ENCODE data around the gene E2F4. TPM values are rescaled to one million over a fixed set of nuclear protein-coding genes. Genes with fewer than 3 reads are reported as not detected.

Gene E2F4
- polyA plus RNA-seq, 1 donor (not counting 4 experiments of a cell fraction or from before 2014, with no cell fraction given) = 64.7 TPM

- no peaks in the 10 kb centered on the region for H3K36me3 ChIP-seq (ENCODE audit: control insufficient read depth in 2 of 2, extremely low read depth in 1 of 2, insufficient read depth in 2 of 2, low read length in 2 of 2)
- dilution Hi-C loops (cut with MboI; ENCODE audit: extremely low pct_ligation_motif_present, low sequenced_read_pairs) = no loop called here
- no peaks in the 10 kb centered on the region for H4K20me1 ChIP-seq (ENCODE audit: control insufficient read depth, extremely low read depth, insufficient read depth, low read length)
- H3K9me1 ChIP-seq (ENCODE audit: control insufficient read depth, extremely low read depth, insufficient read depth, low read length) = peaks cover 2% of the 10 kb centered on the region
- H3K4me2 ChIP-seq (ENCODE audit: control insufficient read depth, extremely low read depth, insufficient read depth, low read depth, low read length) = peak overlapping the region; percentile 73
- no peaks in the 10 kb centered on the region for H3K27me3 ChIP-seq (ENCODE audit: control insufficient read depth, extremely low read depth, insufficient read depth, low read length)
- peak; percentile 72 for FAIRE-seq
- no peak overlapping the region for H3K4me3 ChIP-seq (ENCODE audit: control insufficient read depth in 2 of 3, extremely low read depth in 1 of 3, insufficient read depth in 2 of 3, low read depth in 1 of 3, low read length in 3 of 3)
- TF ChIP-seq CTCF (optimal IDR thresholded peaks at IDR 0.05 in 1 of 3, IDR thresholded peaks at IDR 0.05 in 1 of 3, conservative IDR thresholded peaks at IDR 0.05 in 1 of 3; ENCODE audit: extremely low read depth in 1 of 3, insufficient read depth in 2 of 3, low read length in 3 of 3) (peak; percentile 79 to 94 (median 82)), EZH2 (IDR thresholded peaks at IDR 0.05; ENCODE audit: low read length) (no peak)
- peak; percentile 56 for DNase-seq (ENCODE audit: low read depth, low spot score)
- H3K27ac ChIP-seq (ENCODE audit: control insufficient read depth, insufficient read depth, low read length) = no peak overlapping the region
- H3K79me2 ChIP-seq (ENCODE audit: control insufficient read depth, insufficient read depth, low read length) = peaks cover 7% of the 10 kb centered on the region
- H3K4me1 ChIP-seq (ENCODE audit: control insufficient read depth, extremely low read depth, insufficient read depth, low read length) = peaks cover 25% of the 10 kb centered on the region
- no peak overlapping the region for H3K9ac ChIP-seq (ENCODE audit: control insufficient read depth, extremely low read depth, insufficient read depth, low read length)
- no peaks in the 10 kb centered on the region for H3K9me3 ChIP-seq (ENCODE audit: control insufficient read depth, low read depth, low read length)
- H2AFZ ChIP-seq (ENCODE audit: control insufficient read depth, low read length) = no peak overlapping the region
These were observed 6.8 kb upstream of the E2F4 start for GRCh38 chr16:67184995-67185650.

GRCh38 chr16:67185651-67186134 lies 6.3 kb upstream of the E2F4 start:
- no peaks in the 10 kb centered on the region for H3K27me3 ChIP-seq (ENCODE audit: control insufficient read depth, extremely low read depth, insufficient read depth, low read length)
- TF ChIP-seq CTCF (optimal IDR thresholded peaks at IDR 0.05 in 1 of 3, IDR thresholded peaks at IDR 0.05 in 1 of 3, conservative IDR thresholded peaks at IDR 0.05 in 1 of 3; ENCODE audit: extremely low read depth in 1 of 3, insufficient read depth in 2 of 3, low read length in 3 of 3) (no peak), EZH2 (IDR thresholded peaks at IDR 0.05; ENCODE audit: low read length) (no peak)
- no peaks in the 10 kb centered on the region for H4K20me1 ChIP-seq (ENCODE audit: control insufficient read depth, extremely low read depth, insufficient read depth, low read length)
- no peak overlapping the region for H3K27ac ChIP-seq (ENCODE audit: control insufficient read depth, insufficient read depth, low read length)
- H3K4me1 ChIP-seq (ENCODE audit: control insufficient read depth, extremely low read depth, insufficient read depth, low read length) = peaks cover 25% of the 10 kb centered on the region
- H3K79me2 ChIP-seq (ENCODE audit: control insufficient read depth, insufficient read depth, low read length) = peaks cover 7% of the 10 kb centered on the region
- H3K36me3 ChIP-seq (ENCODE audit: control insufficient read depth in 2 of 2, extremely low read depth in 1 of 2, insufficient read depth in 2 of 2, low read length in 2 of 2) = no peaks in the 10 kb centered on the region
- peaks cover 2% of the 10 kb centered on the region for H3K9me1 ChIP-seq (ENCODE audit: control insufficient read depth, extremely low read depth, insufficient read depth, low read length)
- DNase-seq (ENCODE audit: low read depth, low spot score) = no peak
- H3K9ac ChIP-seq (ENCODE audit: control insufficient read depth, extremely low read depth, insufficient read depth, low read length) = no peak overlapping the region
- H3K4me3 ChIP-seq (ENCODE audit: control insufficient read depth in 2 of 3, extremely low read depth in 1 of 3, insufficient read depth in 2 of 3, low read depth in 1 of 3, low read length in 3 of 3) = no peak overlapping the region
- no peak overlapping the region for H2AFZ ChIP-seq (ENCODE audit: control insufficient read depth, low read length)
- dilution Hi-C loops (cut with MboI; ENCODE audit: extremely low pct_ligation_motif_present, low sequenced_read_pairs) = no loop called here
- no peaks in the 10 kb centered on the region for H3K9me3 ChIP-seq (ENCODE audit: control insufficient read depth, low read depth, low read length)
- FAIRE-seq = no peak
- peak overlapping the region; percentile 73 for H3K4me2 ChIP-seq (ENCODE audit: control insufficient read depth, extremely low read depth, insufficient read depth, low read depth, low read length)
